Fibroblast of the aortic adventitia (primary cell): Measurements from ENCODE around the gene C1orf35. TPM values are rescaled to one million over a fixed set of nuclear protein-coding genes. Genes with fewer than 3 reads are reported as not detected.
A peak's percentile ranks its signal among the peaks of the same experiment; 100 is the strongest.

Experiments used
- DNase-seq: peaks from one replicate; pipeline ENCODE4 v3.0.0-alpha.2; 2010; ENCODE audit warnings: low read depth
- H3K4me3 ChIP-seq: 2 replicates; pipeline ENCODE4 v1.5.1; 2011; ENCODE audit warnings: low read depth, mild to moderate bottlenecking, control low read depth, low read length, moderate library complexity
- CTCF ChIP-seq: IDR thresholded peaks from 2 replicates; pipeline ENCODE4 v1.5.1; 2011; ENCODE audit warnings: mild to moderate bottlenecking, low read length, control low read depth, inconsistent platforms; ENCODE audit not compliant: insufficient read depth
- total RNA-seq: library from RNA; depleted of rRNA; stranded (reverse); fragments of >200 nt; gene quantifications from 2 replicates; pipeline ENCODE4 v1.2.3, GENCODE V29; 2012; ENCODE audit warnings: low replicate concordance

Gene C1orf35
- total RNA-seq, 1 donor = 5.9 TPM

GRCh38 chr1:228082918-228083870 lies 19.9 kb downstream of the C1orf35 start:
- H3K4me3 ChIP-seq = peak overlapping the region; percentile 95
- TF ChIP-seq CTCF = no peak
- peak; percentile 22 for DNase-seq

GRCh38 chr1:228082214-228082917 lies 20.8 kb downstream of the C1orf35 start, which contains the start of gene ARF1:
Gene ARF1 (plus strand): TSS chr1:228082708. CDS start chr1:228097115, 14,407 bp downstream.
- DNase-seq = peak; percentile 89
- peak within 1 kb of the TSS; percentile 95 for H3K4me3 ChIP-seq
- TF ChIP-seq CTCF = no peak

DNA sequence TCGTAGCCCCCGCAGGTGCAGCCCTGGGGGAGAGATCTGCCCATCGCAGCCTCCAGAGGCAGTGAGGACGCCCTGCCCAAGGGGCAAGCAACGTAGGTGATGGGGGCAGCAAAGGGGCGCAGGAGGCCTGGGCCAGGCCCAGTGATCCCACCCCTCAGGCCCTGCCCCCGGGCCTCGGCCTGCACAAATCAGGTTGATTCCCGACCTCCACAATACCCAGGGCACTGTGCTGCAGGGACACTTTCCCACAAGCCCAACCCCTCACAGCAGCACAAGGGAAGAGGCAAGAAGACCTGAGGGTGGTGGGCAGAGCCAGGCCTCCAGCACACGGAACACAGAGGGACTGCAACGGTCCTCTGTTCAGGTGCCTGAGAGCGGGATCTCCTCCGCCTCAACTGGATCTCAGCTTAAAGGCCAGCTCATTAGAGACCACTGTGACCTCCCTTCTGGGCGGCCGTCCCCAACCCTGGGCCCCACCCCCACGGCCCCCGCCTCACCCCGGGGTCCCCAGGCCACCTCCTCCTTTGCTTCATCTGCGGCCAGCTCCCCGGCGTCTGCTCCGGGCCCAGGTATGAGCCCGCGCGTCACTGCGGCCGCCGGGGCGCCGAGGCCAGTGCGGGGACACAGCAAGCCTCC lies 21.4 kb downstream of the C1orf35 start:
- DNase-seq = no peak
- TF ChIP-seq CTCF = no peak
- peak overlapping the region; percentile 84 for H3K4me3 ChIP-seq

DNA sequence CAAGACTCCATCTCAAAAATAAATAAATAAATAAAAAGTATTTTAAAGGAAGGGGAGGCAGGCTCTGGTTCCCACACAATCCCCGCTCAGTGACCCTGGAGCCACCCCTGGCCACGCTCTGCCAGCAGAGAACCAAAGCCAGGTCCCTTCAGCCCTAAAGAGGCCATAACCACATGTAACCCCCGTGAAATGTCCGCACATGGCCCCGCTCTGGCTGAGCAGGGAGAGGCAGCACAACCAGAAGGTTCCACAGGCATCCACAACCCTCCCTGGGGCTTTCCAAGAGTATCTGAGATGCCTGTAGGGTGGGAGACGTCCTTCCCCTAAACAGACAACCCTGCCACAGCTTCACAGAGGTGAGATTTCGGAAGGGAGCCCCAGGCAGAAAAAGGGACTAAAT lies 22.0 kb downstream of the C1orf35 start:
- no peak for DNase-seq
- no peak for TF ChIP-seq CTCF
- peak overlapping the region; percentile 84 for H3K4me3 ChIP-seq

GRCh38 chr1:228079601-228080263 lies 23.4 kb downstream of the C1orf35 start:
- no peak for DNase-seq
- no peak overlapping the region for H3K4me3 ChIP-seq
- TF ChIP-seq CTCF = no peak

DNA sequence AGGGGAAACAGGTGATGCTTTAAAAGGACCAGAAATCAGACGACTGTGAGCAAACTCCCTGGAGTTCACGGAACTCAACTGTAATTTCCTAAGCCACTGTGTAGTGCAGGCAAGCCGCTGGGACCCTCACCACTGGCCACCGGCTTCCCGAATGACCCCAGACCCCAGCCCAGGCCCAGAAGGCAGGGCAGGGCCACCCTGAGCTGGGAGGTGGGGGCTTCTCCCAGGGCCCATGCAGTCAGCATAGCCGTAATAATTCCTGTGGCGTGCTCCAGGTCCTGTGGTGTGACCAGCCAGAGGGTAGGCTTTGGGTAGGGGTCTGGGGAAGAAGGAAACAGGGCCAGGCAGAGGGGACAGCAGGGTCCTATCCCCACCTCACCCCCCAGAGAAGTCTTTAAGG lies 24.1 kb downstream of the C1orf35 start:
- no peak for DNase-seq
- no peak overlapping the region for H3K4me3 ChIP-seq
- TF ChIP-seq CTCF = no peak
